ENCODE data around the gene SLC30A5. TPM values are rescaled to one million over a fixed set of nuclear protein-coding genes. Genes with fewer than 3 reads are reported as not detected.

SLC30A5 gene
- total and polyA plus RNA-seq, 10 of the 15 experiments (the other 5 are each of a cell fraction or from before 2014, with no cell fraction given), result 14.7 to 67.9 (median 38.4) TPM

DNA sequence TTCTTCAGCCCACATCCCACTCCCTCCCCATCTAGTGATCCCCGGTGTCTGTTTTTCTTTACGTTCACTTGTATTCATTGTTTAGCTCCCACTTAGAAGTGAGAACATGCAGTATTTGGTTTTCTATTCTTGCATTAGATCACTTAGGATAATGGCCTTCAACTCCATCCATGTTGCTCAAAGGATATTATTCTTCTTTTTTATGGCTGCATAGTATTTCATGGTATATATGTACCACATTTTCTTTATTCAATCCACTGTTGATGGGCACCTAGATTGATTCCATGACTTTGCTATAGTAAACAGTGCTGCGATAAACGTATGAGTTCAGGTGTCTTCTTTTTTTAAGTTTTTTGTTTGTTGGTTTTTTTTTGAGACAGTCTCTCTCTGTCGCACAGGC, 44.0 kb downstream of the SLC30A5 start:
- WGBS (ENCODE audit: insufficient coverage, insufficient replicate concordance, low lambda C conversion rate, missing lambda C conversion rate), result 93% methylated on average over 5 of the region's 5 CpGs
- CTCF ChIA-PET, result no interaction called here
- H3K4me2 ChIP-seq (ENCODE audit: control insufficient read depth, insufficient read depth), result no peak overlapping the region
- no peak overlapping the region for H3K4me3 ChIP-seq
- no peaks in the 10 kb centered on the region for H3K79me2 ChIP-seq (ENCODE audit: control insufficient read depth, insufficient read depth, low read length)
- BruUV-seq (replicated peaks), result no TSS peak
- H2AFZ ChIP-seq (ENCODE audit: control insufficient read depth, low read depth, low read length), result no peak overlapping the region
- no peaks in the 10 kb centered on the region for H4K20me1 ChIP-seq (ENCODE audit: control insufficient read depth, insufficient read depth)
- TF ChIP-seq, protein P1, sequence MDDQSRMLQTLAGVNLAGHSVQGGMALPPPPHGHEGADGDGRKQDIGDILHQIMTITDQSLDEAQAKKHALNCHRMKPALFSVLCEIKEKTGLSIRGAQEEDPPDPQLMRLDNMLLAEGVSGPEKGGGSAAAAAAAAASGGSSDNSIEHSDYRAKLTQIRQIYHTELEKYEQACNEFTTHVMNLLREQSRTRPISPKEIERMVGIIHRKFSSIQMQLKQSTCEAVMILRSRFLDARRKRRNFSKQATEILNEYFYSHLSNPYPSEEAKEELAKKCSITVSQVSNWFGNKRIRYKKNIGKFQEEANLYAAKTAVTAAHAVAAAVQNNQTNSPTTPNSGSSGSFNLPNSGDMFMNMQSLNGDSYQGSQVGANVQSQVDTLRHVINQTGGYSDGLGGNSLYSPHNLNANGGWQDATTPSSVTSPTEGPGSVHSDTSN (IDR thresholded peaks at IDR 0.05; ENCODE audit: insufficient replicate concordance, low read depth, low read length), result no peak
- TF ChIP-seq POLR2AphosphoS5 (IDR thresholded peaks at IDR 0.05; ENCODE audit: low read length) (no peak), BACH1 (IDR thresholded peaks at IDR 0.05; ENCODE audit: borderline replicate concordance) (no peak), EZH2 (IDR thresholded peaks at IDR 0.05; ENCODE audit: borderline replicate concordance, control insufficient read depth, low read depth, low read length) (no peak), CHD2 (IDR thresholded peaks at IDR 0.05; ENCODE audit: borderline replicate concordance, low read depth, low read length) (no peak), FOXK2 (IDR thresholded peaks at IDR 0.05) (no peak), BMI1 (IDR thresholded peaks at IDR 0.05; ENCODE audit: borderline replicate concordance) (no peak), ZZZ3 (IDR thresholded peaks at IDR 0.05; ENCODE audit: control insufficient read depth, insufficient read length, low read depth) (no peak)
- TF ChIP-seq, protein P2, sequence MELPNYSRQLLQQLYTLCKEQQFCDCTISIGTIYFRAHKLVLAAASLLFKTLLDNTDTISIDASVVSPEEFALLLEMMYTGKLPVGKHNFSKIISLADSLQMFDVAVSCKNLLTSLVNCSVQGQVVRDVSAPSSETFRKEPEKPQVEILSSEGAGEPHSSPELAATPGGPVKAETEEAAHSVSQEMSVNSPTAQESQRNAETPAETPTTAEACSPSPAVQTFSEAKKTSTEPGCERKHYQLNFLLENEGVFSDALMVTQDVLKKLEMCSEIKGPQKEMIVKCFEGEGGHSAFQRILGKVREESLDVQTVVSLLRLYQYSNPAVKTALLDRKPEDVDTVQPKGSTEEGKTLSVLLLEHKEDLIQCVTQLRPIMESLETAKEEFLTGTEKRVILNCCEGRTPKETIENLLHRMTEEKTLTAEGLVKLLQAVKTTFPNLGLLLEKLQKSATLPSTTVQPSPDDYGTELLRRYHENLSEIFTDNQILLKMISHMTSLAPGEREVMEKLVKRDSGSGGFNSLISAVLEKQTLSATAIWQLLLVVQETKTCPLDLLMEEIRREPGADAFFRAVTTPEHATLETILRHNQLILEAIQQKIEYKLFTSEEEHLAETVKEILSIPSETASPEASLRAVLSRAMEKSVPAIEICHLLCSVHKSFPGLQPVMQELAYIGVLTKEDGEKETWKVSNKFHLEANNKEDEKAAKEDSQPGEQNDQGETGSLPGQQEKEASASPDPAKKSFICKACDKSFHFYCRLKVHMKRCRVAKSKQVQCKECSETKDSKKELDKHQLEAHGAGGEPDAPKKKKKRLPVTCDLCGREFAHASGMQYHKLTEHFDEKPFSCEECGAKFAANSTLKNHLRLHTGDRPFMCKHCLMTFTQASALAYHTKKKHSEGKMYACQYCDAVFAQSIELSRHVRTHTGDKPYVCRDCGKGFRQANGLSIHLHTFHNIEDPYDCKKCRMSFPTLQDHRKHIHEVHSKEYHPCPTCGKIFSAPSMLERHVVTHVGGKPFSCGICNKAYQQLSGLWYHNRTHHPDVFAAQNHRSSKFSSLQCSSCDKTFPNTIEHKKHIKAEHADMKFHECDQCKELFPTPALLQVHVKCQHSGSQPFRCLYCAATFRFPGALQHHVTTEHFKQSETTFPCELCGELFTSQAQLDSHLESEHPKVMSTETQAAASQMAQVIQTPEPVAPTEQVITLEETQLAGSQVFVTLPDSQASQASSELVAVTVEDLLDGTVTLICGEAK (IDR thresholded peaks at IDR 0.05; ENCODE audit: borderline replicate concordance), result no peak
- TF ChIP-seq, protein P3, sequence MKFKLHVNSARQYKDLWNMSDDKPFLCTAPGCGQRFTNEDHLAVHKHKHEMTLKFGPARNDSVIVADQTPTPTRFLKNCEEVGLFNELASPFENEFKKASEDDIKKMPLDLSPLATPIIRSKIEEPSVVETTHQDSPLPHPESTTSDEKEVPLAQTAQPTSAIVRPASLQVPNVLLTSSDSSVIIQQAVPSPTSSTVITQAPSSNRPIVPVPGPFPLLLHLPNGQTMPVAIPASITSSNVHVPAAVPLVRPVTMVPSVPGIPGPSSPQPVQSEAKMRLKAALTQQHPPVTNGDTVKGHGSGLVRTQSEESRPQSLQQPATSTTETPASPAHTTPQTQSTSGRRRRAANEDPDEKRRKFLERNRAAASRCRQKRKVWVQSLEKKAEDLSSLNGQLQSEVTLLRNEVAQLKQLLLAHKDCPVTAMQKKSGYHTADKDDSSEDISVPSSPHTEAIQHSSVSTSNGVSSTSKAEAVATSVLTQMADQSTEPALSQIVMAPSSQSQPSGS (IDR thresholded peaks at IDR 0.05; ENCODE audit: low read length), result no peak
- intact Hi-C loops (cut with micrococcal nuclease; ENCODE audit: unreplicated experiment) (no loop called here), in situ Hi-C loops (cut with MboI) (no loop called here)
- H3K36me3 ChIP-seq (ENCODE audit: control insufficient read depth in 2 of 2, insufficient read depth in 2 of 2, low read length in 1 of 2), result peaks cover 0 to 2% of the 10 kb centered on the region in 2 experiments; a peak in 1 of 4 replicates
- DNase-seq (ENCODE audit: low read depth, low spot score) (no peak), ATAC-seq (no peak), FAIRE-seq (no peak)
- peaks cover 6% of the 10 kb centered on the region for H3K4me1 ChIP-seq (ENCODE audit: control insufficient read depth, insufficient read depth, low read length)
- H3K27me3 ChIP-seq (replicated peaks in 1 of 2; ENCODE audit: control insufficient read depth in 2 of 2, insufficient read depth in 2 of 2, low read length in 1 of 2), result no peaks in the 10 kb centered on the region
- H3K27ac ChIP-seq (ENCODE audit: control insufficient read depth, insufficient read depth), result no peak overlapping the region
- POLR2A ChIA-PET, result no interaction called here
- no peak overlapping the region for H3K9ac ChIP-seq (ENCODE audit: control insufficient read depth, insufficient read depth, low read length)
- RAD21 ChIA-PET (ENCODE audit: unreplicated experiment), result no interaction called here
- SMC1A ChIA-PET (ENCODE audit: uncharacterized antibody, unreplicated experiment), result interaction anchor here (0.6 to 0.7 kb wide), 2 partner anchors 258 to 1997 kb away, joined by 3 to 4 read pairs; no protein-coding TSS in a partner anchor
- no peaks in the 10 kb centered on the region; the same call in 2 of the 3 replicates for H3K9me3 ChIP-seq (replicated peaks; ENCODE audit: control insufficient read depth, insufficient read depth, low read length)

Measured in GM12878 (cell line).